LoVo (cell line): ENCODE results near the gene SLC30A7.
"Not testable (repeated sequence)": the region's sequence is repeated elsewhere in the genome, so short reads cannot be mapped to it uniquely, and the experiment has no call there.

Source experiments
- DNase-seq: peaks from one replicate; pipeline ENCODE4 v3.0.0-alpha.2; 2016; ENCODE audit warnings: low spot score

The SLC30A7 gene

DNA sequence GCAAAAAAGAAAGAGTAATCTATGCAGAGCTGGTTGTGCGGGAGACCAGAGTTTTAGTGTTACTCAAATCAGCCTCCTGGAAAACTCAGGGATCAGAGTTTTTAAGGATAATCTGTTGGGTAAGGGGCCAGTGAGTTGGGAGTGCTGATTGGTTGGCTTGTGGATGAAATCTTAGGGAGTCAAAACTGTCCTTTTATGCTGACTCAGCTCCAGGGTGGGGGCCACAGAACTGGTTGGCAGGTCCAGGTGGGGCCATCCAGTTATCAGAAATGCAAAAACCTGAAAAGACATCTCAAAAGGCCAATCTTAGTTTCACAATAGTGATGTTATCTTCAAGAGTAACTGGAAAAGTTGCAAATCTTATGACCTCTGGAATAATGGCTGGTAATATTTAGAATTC, 4.5 kb upstream of the SLC30A7 start:
- DNase-seq, result no peak

DNA sequence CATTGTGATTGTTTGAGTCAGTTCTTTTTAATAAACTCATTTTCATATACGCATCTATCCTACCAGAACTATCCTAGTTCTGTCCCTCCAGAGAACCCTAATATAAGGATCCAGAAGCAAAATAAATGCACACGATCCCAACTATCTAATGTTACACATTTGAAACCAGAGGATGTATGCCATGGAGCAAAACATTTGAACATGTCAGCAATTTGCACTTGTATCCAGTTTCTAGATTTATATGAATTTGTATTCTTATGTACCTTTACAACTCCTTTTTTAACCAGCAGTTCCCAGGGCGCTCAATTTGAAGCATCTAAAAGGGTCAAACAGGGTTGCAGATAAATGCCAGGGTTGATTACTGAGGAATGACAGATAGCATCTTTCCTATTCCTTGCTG, 3.3 kb upstream of the SLC30A7 start:
- no peak for DNase-seq

DNA sequence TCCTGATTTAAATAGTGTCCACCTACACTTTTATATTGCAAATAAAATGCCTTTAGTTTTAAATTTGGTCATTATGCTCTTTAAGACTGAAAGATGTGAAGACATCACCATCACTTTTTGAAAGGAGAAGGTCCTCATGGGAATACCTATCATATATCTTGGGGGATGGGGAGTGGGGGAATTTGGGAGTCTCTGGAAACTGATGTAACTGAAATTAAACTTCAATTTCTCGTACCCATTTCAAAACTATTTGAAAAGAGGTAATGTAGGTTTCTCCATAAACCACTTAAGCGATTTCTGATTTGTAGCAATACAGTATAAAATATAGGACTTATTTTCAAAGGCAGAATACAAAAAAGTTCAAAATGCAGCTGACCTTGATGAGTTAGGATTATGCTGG, 2.2 kb upstream of the SLC30A7 start:
- DNase-seq, result no peak

DNA sequence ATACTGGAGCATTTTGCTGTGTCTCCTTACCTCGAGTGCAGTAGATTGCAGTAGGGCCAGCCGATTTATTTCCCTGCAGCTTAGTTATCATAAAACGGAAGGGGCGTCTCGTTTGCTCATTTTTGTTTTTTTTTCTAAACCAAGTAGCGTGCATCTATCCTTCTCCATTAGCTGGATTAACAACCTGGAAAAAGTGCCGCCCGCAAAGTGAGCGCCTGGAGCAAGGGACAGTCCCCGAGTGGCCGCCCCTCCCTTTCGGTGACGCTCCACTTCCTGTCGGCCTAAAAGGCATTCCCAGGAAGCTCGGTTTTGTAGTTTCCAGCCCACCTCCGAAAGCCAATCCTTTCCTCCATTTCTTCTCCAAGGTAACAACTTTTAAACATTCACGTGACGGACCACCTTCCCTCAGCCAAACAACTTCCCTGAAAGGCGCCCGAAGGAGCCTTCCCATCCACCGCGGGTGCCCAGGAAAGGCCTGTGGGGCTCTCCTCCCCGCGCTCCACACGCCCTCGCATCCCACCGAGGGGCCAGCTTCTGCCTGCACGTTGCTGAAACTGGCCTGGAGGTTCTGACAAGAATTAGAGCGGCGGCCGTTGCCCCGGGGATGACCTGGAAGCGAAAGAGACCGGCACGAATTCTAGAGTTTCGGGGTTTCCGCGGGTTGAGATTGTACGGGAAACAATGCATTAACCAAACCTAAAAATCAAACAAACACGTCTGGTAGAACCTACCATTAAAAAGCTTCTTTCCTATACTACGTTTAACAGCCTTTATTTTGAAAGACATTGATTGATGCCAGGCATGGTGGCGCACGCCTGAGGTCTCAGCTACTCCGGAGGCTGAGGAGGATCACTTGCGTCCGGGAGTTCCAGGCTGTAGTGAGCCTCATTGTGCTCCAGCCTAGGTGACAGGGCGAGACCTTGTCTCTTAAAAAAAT, 1.0 kb upstream of the SLC30A7 start, which contains the start of gene EXTL2:
EXTL2 (minus strand) TSS at position 240 of the 937 bp plus-strand sequence. CDS start 6,085 bp downstream, outside the sequence.
- DNase-seq, result peak; percentile 93

DNA sequence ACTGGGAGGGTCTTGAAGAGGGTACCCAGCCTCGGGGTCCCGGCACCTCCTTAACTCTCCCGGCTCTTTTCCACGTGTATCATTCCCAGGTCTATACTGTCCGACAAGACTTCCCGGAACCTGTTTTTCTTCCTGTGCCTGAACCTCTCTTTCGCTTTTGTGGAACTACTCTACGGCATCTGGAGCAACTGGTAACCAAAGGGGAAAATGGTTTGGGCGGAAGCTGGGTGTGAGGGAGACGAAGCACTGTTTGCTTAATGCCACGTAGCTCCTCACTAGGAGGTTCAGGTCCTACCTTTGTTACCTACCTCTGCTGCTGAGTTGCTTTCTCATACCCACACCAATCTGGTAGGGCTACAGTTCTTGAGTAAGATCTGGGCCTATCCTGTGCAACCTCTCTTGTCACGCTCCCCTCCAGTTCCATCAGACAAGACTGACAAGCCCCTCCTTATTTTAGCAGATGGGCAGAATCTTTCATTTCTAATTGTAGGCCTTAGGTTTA, 642 bp downstream of the SLC30A7 start:
- peak; percentile 57 for DNase-seq

DNA sequence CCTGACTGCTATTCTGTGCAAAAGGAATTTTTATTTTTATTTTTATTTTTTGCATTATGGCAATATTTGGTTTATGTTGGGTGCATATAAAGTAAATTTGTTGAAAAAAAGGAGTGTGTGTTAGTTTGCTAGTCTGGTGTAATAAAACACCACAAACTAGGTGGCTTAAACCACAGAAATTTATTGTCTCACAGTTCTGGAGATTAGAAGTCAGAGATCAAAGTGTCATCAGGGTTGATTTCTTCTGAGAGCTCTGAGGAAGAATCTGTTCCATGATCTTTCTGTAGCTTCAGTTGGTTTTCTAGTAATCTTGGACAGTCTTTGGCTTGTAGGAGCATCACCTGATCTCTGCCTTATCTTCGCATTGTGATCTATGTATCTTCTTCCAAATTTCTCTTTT, 6.5 kb downstream of the SLC30A7 start:
- DNase-seq, result no peak

DNA sequence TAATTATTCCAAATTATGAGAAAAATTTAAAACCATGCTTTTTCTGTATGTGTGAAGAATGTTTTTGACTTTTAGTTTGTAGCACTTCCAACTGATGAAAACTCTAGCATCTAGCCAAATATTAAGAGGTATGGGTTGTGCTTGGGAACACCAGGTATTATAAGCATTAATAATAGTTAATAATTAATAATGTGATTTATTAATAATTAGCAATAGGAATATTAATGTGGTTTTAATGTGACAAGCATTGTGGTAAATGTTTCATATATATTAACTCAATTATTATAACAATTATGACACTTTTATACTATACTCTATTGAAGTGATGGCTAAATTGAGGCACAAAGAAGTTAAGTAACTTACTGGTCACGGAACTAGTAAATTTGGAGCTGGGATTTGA, 7.9 kb downstream of the SLC30A7 start:
- DNase-seq, result no peak

DNA sequence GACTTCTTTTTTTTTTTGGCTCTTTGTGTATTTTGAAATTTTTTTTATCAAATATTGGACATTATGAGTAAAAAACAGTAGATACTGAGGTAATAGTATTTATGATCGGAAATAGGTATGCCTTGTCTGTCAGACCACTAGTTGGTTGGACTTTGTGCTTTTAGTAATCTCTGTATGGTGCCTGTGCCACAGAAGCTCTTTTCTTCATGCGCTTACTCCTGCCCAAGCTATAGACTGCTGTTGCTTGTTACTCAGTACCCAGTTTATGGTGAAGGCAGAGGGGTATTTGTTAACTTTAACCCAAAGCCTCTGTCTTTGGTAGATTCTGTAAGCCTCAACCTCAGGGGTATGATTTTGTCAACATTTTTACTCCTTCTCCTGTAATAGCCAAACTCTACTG, 8.6 kb downstream of the SLC30A7 start:
- DNase-seq, result no peak

DNA sequence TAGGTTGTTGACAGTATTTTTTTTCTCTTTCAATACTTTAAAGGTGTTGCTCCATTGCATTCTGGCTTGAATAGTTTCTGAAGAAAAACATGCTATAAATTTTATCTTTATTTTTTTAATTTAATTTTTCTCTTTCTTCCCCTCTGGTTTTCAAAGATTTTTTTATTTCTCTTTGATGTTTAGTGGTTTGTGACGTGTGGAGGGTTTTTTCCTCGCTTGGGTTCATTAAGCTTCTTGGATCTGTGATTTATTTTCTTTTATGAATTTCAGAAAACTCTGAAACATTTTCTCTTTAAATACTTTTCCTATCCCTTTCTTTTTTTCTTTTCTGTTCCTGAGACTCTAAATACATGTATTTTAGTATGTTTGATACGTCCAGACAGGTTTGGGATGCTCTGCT, 9.3 kb downstream of the SLC30A7 start:
- no peak for DNase-seq

DNA sequence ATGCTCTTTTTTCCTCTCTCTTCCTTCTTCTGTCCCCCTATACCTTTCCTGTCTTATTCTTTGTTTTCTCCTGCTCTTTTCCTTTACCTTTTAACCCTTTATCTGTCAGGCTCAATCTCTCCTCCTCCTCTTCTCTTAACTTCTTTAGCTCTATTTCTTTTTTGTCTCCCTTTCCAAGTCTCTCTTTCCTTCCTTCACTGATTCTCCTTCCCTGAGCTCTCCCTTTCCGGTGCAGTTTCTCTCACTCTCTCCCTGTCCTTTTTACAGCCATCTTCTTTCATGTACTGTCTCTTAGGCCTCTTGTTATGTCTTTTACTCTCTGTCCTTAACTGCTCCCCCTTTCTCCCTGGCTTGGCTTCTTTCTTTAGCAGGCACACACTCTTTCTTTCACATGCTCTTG, 12.0 kb downstream of the SLC30A7 start:
- no peak for DNase-seq

DNA sequence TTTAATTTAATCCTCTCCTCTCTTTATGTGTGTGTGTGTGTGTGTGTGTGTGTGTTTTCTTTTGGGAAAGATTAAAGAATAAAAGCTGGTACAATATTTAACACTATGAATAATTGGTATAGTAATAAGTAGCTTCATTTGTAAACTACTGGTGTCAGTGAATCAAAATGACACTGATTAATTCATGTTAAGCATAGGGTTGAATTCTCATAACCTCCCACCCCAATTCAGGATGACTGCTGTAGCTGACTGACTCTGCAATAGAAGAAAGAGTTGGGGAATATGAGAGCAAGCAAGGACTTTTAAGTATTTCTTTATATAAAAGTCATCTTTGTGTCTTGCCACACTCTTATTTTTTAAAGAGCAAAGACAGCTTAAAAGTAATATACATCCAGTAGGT, 13.1 kb downstream of the SLC30A7 start:
- DNase-seq, result no peak

DNA sequence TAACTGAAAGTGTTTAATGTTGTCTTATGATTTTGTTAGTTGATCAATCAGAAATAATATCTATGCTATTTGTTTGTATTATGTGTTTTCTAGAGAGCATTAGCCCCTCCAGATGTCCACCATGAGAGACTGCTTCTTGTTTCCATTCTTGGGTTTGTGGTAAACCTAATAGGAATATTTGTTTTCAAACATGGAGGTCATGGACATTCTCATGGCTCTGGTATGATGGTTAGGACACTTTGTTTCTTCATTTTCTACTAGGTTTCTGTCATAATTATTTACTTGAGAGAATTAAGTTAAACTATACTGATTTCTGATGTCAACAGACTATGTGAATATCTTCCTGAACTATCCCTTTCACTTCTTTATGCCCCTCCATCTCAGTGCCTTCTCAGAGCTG, 16.1 kb downstream of the SLC30A7 start:
- no peak for DNase-seq

DNA sequence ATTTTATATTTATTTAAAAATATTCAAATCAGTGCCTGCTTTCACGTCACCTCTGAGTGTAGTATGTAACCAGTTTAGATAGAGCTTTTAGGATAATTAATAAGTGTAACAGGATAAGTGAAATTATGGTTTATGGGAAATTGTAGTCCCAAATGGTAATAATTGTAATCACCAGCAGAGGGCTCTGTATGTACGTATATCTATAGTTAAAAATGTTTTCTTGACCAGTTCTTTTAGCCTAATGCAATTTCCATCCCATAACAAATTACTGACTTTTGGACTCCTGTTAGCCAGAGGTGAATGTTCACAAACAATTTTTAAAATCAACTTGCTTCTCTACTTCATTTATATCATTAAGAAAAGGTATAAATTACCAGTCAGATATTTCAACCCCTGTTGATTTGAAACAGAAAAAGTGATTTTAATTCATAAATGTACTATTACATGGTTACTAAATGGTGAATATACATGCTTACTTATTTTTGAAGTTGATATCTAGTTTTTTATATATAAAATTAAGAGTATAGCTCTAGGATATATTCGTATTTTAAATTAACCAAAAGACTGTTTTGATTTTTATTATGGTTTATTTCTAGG, 25.3 kb downstream of the SLC30A7 start:
- DNase-seq, result peak; percentile 57

DNA sequence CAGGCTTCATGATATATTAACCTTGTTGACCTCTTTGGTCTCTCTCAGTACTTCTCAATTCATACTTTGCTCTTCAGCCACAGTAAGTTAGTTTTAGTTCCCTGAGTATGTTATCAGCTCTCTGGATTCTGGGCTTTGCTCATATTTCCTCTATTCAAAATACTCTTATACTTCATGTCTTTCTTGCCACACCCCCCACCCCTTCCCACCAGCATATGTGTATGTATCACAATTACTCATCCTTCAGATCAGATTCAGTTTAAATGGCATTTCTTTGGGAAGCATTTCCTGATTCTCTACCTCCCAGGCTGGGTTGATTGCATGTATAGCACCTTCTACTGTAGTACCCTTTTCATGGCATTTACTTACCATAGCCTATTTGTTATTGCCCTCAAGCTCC, 28.3 kb downstream of the SLC30A7 start:
- DNase-seq, result no peak

DNA sequence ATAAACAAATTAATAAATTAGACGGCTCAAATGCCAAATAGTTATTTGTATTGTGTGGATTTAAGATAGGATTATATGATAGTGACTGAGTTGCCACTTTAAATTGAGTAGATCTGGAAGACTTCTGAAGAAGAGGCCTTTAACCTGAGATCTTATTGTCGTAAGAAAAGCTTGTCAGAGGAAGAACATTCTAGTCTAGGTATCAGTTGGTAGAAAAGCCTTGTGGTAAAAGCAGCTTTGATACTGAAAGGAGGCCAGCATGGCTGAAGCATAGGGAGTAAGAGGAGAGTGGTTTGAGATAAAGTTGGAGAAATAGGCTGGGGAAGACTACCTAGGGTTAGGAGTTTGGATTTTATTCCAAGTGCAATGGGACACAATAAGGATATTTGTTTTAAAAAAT, 29.1 kb downstream of the SLC30A7 start:
- no peak for DNase-seq

DNA sequence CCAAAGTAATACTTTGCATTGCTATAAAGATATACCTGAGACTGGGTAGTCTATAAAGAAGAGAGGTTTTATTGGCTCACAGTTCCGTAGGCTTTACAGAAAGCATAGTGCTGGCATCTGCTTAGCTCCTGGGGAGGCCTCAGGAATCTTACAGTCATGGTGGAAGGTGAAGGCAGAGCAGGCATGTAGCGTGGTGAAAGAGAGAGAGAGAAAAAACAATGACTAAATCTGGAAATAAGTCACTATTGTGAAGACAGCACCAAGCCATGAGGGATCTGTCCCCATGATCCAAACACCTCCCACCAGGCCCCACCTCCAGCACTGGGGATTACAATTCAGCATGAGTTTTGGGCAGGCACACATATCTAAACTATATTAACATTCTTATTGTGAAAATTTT, 30.4 kb downstream of the SLC30A7 start:
- no peak for DNase-seq

DNA sequence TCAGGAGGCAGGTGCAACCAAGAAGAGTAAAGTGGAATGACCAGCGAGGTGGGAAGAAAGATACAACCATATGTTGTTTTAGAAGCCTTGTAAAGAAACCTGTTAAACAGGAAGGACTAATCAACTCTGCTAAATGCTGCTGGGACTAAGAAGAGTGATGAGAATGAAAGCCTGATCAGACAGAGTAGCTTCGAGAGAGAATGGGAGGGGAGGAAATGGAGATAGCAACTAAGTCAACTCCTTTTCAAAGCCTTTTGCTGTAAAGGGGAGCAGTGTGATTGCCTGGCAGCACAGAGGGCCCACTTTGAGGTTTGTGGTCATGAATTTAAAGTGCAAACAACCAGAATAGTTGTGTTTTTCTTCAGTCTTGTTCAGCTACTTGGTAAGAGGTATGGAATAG, 31.4 kb downstream of the SLC30A7 start:
- DNase-seq, result no peak

DNA sequence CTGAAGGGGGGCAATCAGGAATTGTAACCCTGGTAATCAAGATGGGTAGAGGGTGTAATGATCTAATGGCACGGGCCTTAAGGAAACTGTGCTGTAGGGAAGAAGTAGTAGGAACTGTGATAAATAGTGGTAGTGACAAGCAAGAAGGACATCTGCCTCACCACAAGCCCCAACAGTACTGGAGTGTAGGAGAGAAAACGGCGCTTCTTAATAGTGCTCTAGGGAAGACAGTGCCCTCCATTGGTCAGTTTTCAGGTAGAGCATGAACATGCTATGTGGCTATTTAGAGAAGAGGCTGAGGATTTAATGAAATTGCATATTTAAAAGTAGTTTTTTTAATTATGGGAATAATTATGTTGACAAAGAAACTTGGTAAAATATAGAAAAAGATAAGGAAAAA, 32.2 kb downstream of the SLC30A7 start:
- no peak for DNase-seq

DNA sequence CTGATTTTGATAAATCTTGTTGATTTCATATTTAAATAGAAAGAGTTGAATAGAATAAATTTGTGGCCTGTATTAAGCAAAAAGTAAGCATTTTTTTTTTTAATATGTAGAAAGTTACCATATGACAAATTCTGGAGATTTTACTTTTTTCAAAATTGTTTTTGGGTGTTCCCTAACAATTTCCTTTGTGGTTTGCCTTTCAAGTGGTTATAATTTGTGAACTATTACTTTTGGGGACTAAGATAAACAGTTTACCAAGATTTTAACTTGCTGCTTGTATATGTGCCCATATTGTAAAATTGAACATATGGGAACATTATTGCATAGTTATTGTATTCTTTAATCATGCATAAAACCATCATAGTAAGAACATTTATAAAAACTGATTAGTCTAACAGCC, 34.6 kb downstream of the SLC30A7 start:
- DNase-seq, result no peak

DNA sequence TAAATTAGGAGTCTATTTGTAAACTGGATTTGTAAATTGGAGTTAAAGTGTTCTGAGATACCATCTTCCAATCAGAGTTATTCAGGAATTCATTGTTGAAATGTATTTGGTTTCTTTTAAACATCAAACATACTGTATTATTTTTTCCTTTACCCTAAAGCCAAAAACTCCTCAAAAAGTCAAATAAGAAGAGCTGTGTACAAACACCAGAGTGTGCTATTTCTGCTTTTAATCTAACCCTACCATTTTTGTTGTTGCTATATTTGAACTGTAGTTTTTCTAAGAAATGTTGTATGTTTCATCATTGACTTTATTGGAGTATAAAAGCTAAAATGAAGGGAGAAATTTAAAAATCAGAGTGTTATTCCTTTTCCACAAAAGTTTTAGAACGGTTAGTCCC, 35.8 kb downstream of the SLC30A7 start:
- no peak for DNase-seq

DNA sequence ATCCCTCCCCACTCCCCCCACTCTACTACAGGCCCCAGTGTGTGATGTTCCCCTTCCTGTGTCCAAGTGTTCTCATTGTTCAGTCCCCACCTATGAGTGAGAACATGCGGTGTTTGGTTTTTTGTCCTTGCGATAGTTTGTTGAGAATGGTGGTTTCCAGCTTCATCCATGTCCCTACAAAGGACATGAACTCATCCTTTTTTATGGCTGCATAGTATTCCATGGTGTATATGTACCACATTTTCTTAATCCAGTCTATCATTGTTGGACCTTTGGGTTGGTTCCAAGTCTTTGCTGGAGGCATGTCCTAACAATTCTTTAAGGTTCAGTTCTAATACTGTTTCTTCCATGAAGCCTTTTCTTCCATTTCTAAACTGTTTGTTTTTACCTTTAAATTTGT, 37.7 kb downstream of the SLC30A7 start:
- not testable (repeated sequence) for DNase-seq

DNA sequence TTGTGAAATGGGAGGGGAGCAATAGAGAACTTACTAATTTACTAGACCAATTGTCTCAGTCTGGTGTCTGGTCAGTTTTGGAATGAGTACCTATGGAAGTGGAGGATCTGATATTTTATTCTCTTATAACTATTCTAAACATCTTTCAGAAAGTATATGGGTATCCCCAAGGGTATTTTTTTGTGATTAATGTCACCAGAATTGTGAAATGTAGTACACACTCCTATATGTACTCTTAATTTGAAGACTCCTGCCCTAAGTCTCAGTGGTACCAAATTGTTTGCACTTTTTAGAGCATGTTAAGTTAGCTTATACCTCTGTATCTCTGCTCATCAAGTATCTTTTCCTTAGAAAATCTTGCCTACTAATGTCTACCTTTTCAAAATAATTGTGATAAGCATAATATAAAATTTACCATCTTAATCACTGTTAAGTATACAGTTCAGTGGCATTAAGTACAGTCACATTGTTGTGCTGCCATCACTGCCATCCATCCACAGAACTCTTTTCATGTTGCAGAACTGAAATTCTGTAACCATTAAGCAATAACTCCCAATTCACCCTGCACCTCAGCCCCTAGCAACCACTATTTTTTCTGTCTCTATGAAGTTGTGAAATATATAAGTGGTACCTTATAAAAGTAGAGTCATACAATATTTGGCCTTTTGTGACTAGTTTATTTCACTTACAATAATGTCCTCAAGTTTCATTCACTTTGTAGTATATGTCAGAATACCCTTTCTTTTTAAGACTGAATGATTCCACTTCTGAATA, 40.5 kb downstream of the SLC30A7 start:
- DNase-seq, result no peak

DNA sequence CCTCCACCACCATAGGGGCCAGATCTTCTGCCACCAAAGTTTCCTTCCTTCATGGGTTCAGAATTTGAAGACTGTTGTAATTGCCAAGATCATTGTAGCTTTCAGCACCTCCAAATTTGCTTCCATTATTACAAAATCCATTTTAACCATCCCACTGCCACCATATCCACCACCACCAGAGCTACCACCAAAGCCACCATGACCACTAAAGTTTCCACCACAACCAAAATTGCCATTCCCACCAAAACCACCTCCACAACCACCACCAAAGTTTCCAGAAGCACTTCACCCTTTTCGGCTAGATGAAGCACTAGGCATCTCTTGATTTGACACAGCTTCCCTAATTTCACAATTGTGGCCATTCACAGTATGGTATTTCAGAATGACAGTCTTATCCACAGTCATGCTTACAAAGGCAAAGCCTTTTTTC, 45.2 kb downstream of the SLC30A7 start:
- DNase-seq, result no peak
